ENCODE data around the gene ELP5.

ELP5 gene

DNA sequence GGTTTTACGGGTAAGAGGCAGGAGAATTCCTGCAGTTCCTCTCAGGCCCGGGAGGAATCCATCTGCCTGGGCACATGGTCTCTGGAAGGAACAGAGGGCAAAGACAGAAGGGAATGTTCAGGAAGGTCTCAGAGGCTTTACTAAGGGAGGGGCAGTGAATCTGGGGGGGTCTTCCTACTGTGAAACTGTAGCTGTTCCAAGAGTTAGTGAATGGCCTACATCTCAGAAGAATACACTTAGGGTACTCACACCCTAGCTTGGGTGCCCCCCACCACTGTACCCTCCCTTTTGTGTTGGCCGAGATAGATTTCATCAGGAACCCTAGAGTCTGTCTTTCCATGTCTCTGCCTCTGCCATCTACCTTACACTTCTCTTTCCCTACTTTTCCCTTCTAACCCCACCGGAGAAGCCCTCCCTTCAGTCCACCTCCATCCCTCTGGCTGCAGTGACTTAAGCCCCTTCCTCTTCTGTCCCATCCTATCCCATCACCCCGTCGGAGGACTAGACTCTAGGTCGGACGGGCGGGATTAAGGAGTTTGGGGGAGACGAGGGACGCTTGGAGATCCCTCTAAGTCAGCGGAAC, 32.7 kb upstream of the ELP5 start:
- no peak for DNase-seq

DNA sequence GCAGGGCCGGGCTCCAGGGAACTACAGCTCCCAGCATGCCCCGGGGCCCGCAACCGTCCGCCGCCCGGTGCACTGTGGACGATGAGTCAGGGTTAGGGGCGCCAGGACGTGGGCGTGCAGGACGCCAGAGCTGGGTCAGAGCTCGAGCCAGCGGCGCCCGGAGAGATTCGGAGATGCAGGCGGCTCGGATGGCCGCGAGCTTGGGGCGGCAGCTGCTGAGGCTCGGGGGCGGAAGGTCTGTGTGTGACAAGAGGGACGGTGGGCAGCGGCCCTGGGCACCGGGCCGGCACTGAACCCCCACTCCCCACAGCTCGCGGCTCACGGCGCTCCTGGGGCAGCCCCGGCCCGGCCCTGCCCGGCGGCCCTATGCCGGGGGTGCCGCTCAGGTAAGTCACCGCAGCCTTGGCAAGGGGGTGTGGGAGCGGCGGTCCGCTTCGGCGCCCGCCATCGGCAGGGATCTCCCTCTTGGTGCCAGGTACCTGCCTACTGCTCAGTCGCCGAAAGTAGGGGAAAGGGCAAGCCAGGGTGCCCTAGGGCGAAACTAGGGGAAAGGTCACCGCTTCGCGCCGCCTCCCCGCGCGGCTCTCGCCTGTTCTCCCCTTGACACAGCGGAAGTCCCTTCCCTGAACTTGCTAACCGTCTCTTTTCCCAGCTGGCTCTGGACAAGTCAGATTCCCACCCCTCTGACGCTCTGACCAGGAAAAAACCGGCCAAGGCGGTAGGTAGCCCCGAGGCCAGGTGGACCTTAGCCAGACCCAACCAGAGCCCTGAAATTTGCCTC, 32.0 kb upstream of the ELP5 start, which contains the start of the genes ACADVL and DLG4:
TSS of gene ACADVL (plus strand) at position 127 of the 781 bp plus-strand sequence. CDS start at position 174, 47 bp downstream.
TSS of gene DLG4 (minus strand) at position 25 of the 781 bp plus-strand sequence.
- DNase-seq, result peak in 3 of 4 experiments; percentile 44 to 65 (median 63)

DNA sequence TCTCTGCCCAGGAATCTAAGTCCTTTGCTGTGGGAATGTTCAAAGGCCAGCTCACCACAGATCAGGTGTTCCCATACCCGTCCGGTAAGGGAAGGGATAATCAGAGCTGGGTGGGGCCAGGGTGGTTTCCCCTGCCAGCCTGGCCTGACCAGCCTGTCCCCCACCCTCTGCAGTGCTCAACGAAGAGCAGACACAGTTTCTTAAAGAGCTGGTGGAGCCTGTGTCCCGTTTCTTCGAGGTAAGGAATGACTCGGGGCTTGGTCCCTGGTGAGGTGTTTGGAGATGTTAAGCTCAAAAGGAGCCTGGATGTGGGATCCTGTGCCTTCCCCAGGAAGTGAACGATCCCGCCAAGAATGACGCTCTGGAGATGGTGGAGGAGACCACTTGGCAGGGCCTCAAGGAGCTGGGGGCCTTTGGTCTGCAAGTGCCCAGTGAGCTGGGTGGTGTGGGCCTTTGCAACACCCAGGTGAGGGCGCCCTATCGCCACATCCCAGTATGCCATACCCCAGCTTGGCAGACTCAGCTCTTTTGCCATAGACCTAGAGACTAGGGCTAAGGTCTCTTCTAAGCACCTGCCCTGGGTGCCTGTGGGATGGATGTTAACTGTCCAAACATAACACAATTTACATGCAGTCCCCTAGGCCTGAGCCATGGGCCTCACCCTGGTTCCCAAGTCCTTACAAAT, 31.3 kb upstream of the ELP5 start:
- peak in 2 of 4 experiments; percentile 30 to 49 for DNase-seq

DNA sequence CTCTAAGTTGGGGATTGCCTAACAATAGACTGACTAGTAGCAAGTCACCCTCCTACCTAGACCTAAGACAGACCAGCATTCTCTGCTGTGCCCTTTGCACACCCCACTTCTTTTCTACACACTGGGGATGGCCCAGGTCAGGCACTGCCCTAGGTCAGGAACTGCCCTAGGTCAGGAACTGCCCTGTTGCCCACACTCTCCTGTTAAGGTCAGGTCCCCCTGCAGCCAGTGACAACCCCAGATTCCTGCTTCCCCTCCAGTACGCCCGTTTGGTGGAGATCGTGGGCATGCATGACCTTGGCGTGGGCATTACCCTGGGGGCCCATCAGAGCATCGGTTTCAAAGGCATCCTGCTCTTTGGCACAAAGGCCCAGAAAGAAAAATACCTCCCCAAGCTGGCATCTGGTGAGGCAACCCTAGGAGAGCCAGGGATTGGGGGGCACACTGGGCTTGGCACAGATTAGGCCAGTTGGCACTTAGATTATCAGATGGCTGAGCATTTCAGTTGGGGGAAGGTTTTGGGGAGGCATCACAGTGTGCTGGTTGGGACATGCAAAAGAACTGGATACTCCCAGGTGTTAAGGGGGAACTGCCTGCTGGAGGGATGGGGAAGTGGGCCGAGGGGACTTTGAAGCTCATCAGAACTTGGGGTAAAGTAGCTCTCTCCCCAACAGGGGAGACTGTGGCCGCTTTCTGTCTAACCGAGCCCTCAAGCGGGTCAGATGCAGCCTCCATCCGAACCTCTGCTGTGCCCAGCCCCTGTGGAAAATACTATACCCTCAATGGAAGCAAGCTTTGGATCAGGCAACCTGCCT, 30.5 kb upstream of the ELP5 start:
- no peak for DNase-seq

DNA sequence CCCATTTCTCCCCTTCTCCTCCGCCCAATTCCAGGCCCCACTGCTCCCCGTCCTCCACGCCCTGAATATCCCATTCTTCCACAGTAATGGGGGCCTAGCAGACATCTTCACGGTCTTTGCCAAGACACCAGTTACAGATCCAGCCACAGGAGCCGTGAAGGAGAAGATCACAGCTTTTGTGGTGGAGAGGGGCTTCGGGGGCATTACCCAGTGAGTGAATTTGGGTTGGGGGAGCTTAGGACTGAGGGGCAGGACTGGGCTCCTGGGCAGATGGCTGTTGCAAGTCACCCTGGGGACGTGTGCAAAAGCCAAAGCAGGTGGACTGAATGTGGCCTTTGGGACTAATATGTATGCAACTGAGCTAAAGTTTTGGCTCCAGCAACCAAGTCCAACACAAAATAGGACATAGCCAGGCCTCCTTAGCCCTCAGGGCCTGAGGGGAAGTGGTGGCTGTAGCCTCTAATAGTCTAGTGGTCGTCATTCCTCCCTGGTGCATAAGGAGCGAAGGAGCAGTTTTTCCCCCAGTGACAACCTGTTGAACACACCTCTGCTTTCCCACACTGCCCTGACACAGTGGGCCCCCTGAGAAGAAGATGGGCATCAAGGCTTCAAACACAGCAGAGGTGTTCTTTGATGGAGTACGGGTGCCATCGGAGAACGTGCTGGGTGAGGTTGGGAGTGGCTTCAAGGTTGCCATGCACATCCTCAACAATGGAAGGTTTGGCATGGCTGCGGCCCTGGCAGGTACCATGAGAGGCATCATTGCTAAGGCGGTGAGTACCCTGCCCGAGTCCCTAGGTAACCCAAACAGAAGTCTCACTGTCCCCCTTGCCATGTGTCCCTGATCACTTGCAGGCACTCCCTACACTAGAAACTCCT, 29.7 kb upstream of the ELP5 start:
- no peak for DNase-seq

DNA sequence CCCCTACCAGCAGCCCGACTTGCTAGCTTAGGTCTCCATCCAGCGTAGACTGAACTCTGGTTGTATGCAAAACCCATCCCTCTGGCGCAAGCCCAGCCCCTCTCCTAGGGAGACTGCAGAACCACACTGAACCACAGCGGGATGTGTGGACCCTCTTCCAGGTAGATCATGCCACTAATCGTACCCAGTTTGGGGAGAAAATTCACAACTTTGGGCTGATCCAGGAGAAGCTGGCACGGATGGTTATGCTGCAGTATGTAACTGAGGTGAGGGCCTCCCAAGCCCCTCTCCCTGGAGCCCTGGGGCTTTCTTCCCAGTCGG, 29.1 kb upstream of the ELP5 start:
- DNase-seq, result no peak

DNA sequence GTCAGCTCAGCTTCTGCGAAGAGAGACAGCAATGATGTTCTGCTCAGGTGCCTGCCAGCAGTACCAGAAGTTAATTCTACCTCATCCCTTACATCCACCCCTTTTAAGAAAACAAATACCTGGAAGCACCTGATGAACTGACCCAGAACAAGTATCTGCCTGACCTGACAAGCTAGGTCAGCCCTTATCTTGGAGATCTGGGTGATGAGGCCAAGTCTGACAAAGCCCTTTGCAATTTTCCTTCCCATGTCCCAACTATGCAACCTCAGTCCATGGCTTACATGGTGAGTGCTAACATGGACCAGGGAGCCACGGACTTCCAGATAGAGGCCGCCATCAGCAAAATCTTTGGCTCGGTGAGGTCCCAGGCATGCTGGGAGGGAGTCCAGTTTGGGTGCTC, 28.6 kb upstream of the ELP5 start:
- DNase-seq, result no peak

DNA sequence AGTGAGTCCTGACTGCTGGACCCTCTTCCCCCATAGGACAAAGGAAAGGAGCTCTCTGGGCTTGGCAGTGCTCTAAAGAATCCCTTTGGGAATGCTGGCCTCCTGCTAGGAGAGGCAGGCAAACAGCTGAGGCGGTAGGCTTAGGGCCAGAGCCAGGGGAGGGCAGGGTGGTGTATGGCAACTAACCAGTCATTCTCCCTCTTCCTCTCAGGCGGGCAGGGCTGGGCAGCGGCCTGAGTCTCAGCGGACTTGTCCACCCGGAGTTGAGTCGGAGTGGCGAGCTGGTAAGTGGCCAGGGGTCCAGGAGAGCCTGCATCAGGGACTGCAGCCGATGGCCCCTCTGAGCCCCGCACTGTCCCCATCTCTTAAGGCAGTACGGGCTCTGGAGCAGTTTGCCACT, 27.9 kb upstream of the ELP5 start:
- no peak for DNase-seq

DNA sequence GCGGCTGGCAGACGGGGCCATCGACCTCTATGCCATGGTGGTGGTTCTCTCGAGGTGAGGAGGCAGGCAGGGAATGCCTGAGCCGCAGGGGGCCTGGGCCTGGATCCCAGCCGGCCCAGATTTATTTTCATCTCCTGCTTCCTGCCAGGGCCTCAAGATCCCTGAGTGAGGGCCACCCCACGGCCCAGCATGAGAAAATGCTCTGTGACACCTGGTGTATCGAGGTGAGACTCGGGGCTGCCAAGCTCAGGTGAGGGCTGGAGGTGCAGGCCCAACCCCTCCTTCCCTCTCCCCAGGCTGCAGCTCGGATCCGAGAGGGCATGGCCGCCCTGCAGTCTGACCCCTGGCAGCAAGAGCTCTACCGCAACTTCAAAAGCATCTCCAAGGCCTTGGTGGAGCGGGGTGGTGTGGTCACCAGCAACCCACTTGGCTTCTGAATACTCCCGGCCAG, 27.3 kb upstream of the ELP5 start:
- DNase-seq, result no peak

DNA sequence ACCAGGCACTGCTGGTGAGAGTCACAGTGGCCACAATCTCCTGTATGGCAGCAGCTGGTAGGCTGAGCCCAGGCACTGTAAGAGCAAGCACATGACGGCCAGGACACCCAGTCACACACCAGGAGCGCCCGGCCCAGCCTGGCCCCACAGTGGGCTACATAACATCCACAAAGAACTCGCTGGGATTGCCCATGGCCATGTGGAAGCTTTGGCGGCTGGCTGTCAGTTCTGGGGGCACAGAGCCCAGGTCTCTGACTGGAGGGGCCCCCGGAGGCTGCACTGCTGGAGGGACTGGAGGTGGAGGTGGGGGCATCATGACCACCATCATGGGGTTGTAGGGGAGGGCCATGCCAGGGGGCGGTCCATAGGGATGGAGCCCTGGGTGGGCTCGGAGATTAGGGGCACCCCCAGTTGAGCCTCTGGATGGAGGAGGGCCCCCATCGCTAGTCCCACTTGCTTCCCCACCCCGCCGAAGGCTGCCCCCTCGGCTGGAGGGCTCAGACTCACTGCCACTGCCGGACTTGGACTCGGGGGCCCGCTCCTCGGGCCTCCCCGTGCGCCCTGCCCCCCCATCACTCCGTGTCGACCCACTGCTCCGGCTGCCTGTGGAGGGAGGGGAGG, 26.2 kb upstream of the ELP5 start:
- no peak for DNase-seq

DNA sequence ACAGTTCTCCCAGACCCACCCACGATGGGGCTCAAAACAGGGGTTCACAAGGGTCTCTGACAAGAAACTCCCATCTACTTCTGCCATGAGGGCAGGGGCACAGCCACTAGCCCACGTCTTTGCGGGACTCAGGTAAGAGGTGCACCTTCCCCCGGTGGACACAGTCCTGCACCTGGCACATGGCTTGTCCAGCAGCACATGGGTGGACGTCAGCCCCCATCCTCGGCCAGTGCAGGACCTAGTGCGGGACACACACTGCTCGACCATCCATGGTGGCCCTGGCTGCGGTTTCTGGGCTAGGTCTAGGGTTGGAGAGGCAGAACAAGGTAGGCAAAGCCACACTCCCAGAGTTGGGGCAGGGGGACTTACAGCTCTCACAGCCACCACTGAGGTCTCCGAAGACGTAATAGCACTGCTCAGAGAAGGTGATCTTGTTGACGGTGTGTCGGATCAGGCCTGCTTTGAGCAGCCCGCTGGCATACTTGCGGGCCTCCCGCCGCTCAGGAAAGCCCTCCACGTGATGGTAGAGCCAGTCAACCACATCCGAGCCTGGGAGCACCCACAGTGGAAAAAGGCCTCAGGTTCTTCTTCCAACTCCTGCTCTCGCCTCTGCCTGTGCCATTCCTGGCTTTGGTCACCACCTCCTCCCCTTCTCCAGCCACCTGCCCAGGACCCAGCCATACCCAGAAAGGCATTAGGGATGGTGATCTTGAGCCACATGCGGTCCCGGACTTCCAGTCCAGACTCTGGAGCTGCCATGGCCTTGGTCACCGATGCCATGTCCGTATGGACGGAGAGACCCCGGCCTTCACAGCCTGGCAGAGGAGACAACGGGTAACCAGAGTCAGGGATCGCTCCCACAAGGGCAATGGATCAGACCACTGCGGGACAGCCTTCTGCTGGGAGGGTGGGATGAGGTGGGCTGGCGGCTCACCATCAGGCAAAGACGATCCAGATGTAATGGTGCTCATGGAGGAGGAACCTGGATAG, 25.0 kb upstream of the ELP5 start:
- no peak for DNase-seq

DNA sequence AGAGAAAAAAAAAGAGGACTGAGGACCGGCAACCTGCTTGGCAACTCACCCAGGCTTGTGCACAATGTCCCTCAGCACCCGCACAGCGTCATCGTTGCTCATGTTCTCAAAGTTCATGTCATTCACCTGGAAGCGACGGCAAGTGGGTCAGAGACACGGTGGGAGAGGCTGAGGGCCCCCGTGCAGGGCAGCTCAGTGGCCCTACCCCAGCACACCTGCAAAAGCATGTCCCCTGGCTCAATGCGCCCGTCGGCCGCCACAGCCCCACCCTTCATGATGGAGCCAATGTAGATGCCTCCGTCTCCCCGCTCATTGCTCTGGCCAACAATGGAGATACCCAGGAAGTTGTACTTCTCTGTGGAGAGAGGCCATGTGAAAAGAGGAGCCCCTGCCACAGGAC, 23.1 kb upstream of the ELP5 start:
- no peak for DNase-seq

DNA sequence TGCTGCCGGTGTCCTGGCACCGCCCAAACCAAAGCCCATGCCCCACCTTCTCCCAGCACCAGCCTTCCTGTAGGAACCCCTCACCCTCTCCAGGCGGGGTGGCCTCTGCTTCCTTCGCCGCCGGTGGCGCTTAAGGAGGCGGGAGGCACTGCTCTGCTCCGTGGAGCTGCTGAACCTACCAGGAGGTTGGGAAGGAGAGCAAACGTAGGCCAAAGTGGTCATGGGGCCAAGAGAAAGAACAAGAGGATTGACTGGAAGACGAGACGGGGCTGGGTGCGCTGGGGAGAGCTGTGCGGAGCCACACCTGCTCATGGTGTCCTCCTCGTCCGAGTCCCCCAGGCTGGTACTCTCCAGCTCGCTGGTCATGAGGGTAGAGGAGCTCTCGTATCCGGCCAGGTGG, 22.5 kb upstream of the ELP5 start:
- DNase-seq, result no peak

DNA sequence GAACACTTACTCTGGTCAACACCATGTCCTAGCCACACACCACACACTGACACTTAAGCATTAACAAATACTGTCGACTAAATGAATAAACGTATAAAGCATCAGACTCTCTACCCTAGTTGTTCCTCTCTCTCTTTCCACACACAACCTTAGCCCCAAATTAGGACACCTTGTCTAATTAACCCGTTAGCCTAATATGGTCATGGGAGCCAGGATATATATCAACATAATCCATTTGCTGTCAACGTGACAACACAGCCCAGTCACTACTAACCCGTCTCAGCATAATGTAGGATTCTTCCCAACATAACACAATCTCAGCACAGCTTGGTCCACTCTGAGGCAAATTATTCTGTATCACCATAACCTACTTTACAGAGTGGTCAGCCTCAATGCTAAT, 19.9 kb upstream of the ELP5 start:
- DNase-seq, result no peak

DNA sequence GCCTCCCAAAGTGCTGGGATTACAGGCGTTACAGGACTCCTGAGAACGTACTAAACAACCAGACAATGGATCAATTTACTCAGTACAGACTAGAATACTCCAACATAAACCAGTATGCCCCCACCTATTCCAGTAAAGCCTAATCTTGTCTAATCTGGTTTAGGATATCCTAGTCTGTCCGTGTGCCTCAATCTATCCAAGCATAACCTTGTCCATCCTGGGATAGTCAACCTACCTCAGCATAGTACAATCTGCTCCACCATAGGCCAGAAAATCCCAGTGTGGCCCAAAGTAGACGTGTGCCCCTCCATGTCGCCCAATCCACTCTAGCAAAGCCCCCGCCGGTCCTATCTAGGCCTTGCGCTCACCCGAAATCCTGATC, 18.3 kb upstream of the ELP5 start:
- DNase-seq, result no peak

DNA sequence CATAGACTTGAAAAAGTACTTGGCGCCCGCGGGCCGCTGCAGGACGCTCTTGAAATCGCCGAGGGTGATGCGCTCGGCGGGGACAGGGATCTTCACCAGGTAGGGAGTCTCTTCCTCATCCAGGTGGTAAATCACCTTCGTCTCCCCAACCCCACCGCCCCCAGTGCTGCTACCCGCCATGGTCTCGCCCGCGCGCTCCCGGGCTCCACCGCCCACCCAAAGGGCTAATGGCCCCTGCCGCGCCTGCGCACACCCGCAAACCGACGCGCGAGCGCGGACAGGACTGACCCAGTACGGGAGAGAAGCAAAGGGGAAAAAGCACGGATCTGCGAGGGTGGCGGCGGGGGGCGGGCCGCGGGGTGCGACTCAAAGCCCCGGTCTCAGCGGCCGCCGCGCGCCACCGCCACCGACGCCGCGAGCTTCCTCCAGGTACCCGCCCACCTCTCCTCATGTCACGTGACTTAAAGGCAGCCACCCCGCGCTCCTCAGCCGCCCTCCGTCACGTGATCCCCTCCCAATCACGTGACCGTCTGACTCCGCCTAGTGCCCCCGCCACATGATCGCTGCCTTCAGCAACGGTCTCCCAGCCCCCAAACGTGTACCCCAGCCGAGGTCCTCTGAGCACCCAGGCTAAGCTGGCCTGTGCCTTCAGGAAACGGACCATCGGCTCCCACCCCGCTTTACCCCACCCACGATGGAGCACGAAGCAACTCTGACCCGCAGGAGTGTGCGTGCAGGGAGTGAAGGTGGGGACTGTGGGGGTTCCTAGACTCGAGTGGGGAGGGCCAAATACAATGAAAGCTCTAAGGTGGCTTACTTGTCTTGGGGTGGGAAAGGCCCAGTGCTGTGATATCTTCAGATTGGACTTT, 17.7 kb upstream of the ELP5 start, which contains the start of gene DVL2:
TSS of gene DVL2 (minus strand) at position 435 of the 869 bp plus-strand sequence. CDS start at position 180, 255 bp downstream.
- peak; percentile 80 to 93 (median 84) for DNase-seq

DNA sequence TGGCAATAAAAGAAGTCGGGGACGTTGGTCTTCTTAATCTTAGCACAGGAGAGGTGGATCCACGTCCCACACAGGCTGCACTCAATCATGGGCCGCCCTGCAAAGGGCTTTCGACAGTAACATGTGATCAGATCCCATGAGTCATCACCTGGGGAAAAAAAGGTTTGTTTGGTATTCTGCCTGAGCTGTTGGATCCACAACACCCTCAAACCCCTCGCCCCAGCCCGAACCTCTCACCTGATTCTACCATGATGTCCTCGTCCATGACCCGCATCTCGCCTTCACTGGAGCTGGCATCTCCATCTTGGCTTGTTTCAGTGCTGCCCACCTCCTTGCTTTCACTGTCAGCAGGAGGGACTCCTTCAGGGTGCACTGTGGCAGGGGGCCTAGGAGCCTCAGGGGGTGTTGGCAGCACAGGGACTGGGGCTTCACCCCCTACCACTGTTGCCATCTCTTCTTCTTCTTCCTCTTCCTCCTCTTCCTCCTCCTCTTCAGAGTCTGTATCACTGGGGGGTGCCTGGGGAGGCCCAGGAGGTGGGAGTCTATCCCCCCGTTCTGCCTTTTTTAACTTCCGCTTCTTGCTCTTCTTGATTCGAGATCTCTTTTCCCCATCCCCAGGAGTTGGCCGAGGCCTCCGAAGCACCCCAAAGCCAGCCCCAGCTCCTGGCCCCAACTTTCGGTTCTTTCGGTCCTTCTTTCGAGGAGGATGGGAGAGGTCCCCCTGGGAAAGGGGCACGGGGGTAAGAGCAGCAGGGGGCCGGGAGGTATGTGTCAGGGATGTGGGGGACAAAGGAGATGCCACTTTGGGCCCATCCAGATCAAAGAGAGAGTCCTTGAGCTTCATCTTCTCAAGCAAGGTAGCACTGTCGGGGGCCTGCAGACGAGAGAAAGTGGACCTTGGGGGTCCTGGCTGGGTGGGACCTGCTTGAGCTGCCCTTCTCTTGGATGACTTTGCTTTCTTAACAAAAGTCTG, 16.0 kb upstream of the ELP5 start:
- no peak for DNase-seq

DNA sequence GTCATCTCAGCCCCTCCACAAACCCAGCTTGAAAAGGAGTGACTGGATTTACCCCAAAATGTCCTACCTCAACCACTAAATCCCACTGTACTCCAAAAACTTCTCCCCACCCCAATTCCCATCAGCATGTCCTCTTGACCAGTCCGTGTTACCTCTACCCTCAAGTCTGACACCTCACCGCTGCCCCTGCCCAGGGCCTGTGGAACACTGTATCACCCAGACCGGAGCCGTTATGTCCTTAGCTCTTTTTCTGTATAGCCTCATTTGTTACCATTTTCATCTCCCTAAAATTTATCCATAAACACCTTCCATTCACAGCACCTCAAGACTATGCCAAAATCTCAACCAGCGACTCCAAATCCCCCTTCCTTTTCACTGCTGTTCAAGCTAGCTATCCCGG, 15.2 kb upstream of the ELP5 start:
- no peak for DNase-seq
